H4 (cell line): Measurements from ENCODE around the gene CPSF4. TPM values are rescaled to one million over a fixed set of nuclear protein-coding genes. Genes with fewer than 3 reads are reported as not detected.
"Not testable (repeated sequence)": the region's sequence is repeated elsewhere in the genome, so short reads cannot be mapped to it uniquely, and the experiment has no call there.

Experiments
- DNase-seq: peaks from one replicate; pipeline ENCODE4 v3.0.0-alpha.2; 2015; ENCODE audit warnings: low spot score
- total RNA-seq: library from RNA; depleted of rRNA; stranded (reverse); fragments of >200 nt; shearing (Covaris generic); gene quantifications from 2 replicates; pipeline ENCODE4 v1.2.3, GENCODE V29; 2014

CPSF4 gene
- total RNA-seq, 1 experiment from 2014 or later, result 32.6 TPM

GRCh38 chr7:99408379-99409191, 30.2 kb upstream of the CPSF4 start, which contains the start of the genes BUD31 and PDAP1:
BUD31 (plus strand) TSS chr7:99408969; CDS start chr7:99411093, 2,124 bp downstream.
PDAP1 (minus strand) TSS chr7:99408597; CDS start chr7:99408548, 49 bp downstream.
- peak; percentile 93 for DNase-seq

GRCh38 chr7:99409192-99409572, 29.6 kb upstream of the CPSF4 start:
- no peak for DNase-seq

DNA sequence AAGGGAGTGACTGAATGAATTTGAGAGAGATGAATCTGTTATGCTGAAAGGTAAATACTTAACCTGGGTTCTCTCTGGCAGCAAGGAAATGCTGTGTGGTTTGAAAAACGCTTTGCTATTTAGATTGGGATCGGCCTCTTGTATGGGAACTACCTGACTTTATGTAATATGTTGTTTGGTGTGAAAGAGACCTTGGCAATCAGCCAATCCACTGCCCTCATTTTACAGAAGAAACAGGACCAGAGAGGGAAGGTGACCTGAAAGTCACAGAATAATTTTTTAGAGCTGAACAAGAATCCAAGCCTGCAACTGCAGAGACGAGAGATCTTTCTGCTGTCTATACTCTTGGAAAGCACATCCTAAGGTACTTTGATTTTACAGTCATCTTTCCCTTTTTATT, 28.9 kb upstream of the CPSF4 start:
- DNase-seq, result no peak

GRCh38 chr7:99410635-99411034, 28.1 kb upstream of the CPSF4 start:
- no peak for DNase-seq

- DNase-seq, result peak; percentile 53
These were observed 23.1 kb upstream of the CPSF4 start for GRCh38 chr7:99415513-99416127.

- DNase-seq, result no peak
These were observed 20.5 kb upstream of the CPSF4 start for GRCh38 chr7:99418260-99418659.

DNA sequence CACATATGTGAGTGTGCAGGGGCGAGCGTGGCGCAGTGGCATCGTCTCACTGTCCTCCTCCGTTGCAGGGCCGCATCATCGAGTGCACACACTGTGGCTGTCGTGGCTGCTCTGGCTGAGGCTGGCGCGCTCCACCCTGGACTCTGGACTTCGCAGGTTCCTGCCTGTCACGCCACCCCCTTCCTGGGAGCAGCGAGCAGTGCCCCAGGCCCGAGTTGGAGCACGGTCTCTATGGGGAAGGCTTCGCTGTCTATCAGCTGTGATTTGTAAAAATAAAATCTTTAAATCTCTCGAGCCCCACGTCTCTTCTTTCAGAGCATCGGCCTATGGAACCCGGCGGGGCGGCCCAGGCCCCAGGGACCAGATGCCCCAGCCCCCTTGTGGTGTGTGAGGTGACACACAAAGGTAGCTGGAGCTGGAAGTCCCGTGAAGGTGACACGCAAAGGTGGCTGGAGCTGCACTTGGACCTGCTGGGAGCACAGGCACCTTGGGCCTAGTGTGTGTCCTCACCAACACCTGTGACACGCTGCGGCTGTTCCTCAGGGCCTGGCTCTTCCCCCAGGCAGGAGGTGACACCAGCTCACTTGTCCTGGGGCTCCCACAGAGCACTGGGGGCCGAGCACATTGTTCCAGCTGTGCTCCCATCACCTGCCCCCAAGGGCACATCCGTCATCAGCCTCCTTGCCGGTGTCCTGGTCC, 19.3 kb upstream of the CPSF4 start:
- DNase-seq, result no peak

- DNase-seq, result no peak
These were observed 18.5 kb upstream of the CPSF4 start for GRCh38 chr7:99420213-99420612.

DNA sequence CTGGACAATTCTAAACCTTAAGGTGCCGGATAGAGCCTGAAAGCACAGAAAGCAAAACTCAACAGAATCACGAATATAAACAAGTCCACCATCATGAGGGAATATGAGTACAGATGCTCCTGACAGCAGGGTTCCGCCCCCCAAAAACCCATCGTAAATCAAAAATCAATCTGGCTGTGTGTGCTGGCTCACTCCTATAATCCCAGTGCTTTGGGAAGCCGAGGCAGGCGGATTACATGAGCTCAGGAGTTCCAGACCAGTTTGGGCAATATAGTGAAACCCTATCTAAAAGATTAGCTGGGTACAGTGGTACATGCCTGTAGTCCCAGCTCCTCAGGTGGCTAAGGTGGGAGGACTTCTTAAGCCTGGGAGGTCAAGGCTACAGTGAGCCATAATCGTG, 17.8 kb upstream of the CPSF4 start:
- no peak for DNase-seq

DNA sequence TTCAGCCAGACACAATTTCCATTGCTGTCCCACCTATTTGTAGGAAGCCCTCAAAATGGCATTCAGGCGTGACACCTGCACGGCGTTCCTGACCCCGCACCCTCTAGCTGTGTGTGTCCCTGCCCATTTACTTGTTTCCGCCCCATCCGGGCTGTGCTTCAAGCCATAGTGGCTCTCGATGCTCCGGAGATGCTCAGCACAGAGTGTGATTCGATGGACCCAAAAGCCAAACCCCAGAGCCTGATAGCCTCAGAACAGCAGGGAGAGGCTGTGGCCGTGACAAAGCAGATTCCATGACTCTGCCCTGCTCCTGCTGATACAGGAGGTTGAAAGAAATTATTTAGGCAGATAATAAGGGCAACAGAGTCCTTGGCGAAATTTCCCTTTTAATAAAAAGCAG, 16.6 kb upstream of the CPSF4 start:
- no peak for DNase-seq

- no peak for DNase-seq
These were observed 16.1 kb upstream of the CPSF4 start for GRCh38 chr7:99422625-99423024.

DNA sequence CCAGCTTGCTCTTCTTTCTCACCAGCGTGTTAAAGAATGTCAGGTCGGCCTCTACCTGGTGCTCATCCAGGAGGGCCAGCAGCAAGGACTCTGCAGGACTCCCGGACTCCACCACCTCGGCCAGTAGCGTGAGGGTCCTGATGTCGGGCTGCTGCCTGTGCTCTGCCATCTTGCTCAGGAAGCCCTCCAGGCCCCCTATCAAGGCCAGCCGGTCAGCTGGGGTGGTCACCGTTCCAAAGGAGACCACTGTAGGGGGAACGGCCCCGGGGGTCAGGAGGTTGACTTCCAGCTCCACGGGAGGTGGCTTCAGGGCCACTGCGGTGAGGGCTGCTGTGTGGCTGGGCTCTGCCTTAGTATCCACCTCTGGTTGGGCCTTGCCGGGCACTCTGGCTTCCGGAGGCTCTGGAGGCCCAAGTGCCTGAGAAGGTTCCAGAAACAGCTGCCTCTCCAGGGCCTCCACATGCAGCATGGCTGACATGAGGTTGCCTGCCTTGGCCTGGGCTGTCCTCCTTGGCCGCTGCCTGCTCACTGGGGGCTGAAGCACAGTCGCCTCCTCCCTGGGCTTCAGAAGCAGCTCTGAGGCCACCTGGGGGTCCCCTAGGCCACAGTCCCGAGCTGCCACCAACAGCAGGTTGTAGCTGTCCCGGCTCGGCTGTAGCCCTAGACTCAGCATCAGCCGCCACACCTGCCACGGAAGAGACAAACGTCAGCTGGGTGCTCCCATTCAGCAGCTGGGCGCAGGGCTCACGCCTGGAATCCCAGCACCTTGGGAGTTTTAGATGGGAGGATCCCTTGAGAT, 13.6 kb upstream of the CPSF4 start:
- DNase-seq, result no peak

DNA sequence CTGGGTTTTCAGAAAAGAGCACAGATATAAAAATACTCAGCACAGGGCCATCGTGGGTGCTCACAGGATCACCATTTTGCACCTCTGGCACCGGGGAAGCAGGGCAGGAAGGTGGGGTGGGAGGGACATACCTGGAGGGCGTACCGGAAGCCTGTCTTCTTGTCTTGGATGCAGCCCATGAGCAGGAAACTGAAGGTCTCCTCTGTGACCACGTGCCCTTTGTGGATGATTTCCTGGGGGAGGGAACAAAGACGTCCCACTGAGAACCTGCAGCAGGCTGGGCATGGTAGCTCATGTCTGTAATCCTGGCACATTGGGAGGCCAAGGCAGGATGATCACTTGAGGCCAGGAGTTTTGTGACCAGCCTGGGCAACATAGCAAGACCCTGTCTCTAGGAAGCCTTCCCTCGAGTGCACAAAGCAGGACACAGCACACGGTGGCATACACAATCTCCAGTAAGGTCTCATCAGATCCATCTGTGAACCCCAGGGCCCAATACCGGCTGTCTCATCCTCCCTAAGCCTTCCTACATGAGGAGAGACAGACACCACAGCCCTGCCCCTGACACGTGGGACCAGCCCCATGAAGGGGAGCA, 9.7 kb upstream of the CPSF4 start:
- DNase-seq, result no peak

GRCh38 chr7:99429756-99430155, 9.0 kb upstream of the CPSF4 start:
- DNase-seq, result no peak

GRCh38 chr7:99431756-99432540, 6.8 kb upstream of the CPSF4 start:
- DNase-seq, result not testable (repeated sequence)

DNA sequence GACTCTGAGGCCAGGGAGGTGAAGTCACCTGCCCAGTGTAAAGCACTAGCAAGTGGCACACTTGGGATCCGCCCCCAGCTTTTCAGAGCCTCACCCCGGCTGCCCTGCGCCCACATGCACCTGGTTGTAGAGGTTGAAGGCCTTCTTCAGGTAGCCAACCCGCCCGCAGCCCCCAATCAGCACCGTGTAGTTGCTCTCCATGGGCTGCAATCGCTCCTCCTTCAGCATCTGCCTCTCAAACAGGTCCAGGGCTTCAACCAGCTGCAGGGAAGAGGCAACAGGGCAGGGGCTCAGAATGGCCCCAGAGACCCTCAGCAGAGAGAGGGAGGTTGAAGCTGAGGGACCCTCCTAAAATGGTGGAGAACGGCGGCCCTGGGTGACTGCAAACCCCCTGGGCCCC, 5.6 kb upstream of the CPSF4 start:
- no peak for DNase-seq

DNA sequence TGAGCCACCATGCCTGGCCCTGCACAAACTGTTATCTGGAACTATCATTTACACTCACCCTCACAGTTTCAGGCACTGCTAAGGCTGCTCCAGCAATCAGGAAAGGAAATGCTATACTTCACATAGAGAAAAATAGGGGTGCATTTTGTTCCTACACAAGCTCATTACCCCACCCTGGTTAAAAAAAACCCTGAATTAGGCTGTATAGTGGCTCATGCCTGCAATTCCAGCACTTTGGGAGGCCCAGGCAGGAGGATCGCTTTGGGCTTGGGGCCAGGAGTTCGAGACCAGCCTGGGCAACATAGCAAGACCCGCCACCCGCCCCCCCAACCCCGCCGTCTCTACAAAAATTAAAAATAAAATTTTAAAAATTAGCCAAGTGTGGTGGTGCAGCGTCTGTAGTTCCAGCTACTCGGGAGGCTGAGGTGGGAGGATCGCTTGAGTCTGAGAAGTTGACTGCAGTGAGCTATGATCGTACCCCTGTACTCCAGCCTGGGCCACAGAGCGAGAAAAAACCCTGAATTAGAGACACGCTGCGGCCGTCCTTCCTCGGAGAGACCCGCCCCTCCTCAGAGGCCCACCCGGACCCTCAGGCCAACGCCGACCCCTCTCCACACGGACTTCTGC, 684 bp upstream of the CPSF4 start:
- DNase-seq, result no peak

GRCh38 chr7:99440195-99440594, 1.5 kb downstream of the CPSF4 start:
- DNase-seq, result no peak

DNA sequence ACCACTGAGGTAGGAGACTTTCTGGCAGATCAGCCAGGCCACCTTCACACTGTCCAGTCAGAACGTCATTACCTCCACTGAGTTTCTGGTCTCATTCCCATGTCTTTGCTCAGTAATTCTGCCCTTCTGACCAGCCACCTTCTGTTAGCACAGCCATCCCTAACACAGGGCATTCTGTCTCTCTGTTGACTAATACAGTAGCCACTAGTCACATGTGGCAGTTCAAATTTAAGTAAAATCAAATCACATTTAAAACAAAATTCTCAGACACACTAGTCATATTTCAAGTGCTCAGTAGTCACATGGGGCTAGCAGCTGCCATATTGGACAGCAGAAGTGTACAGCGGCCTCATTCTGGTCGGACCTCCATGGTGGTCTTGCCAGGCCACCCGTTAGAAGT, 7.4 kb downstream of the CPSF4 start:
- DNase-seq, result no peak

- DNase-seq, result no peak
These were observed 9.2 kb downstream of the CPSF4 start for GRCh38 chr7:99447943-99448342.
